Ascending aorta (tissue), 2 donors: ENCODE results near the gene C11orf54. TPM values are rescaled to one million over a fixed set of nuclear protein-coding genes. Genes with fewer than 3 reads are reported as not detected.

Experiments used
- DNase-seq, 2 donors: peaks; one replicate each; pipeline ENCODE4 v3.0.0-alpha.2; 2019; ENCODE audit warnings: low spot score in 2 of 2
- H3K27ac ChIP-seq, 2 donors: fragments of 200-600 bp; sonication (generic); one replicate each; pipeline ENCODE4 v1.5.1; 2016 to 2017; ENCODE audit warnings: mild to moderate bottlenecking in 1 of 2
- H3K27me3 ChIP-seq: fragments of 200-600 bp; sonication (generic); one replicate; pipeline ENCODE4 v1.5.1; 2017
- H3K36me3 ChIP-seq, 2 donors: fragments of 200-600 bp; sonication (generic); one replicate each; pipeline ENCODE4 v1.5.1; 2016
- H3K4me1 ChIP-seq, 2 donors: fragments of 200-600 bp; sonication (generic); one replicate each; pipeline ENCODE4 v1.5.1; 2016 to 2017; ENCODE audit warnings: mild to moderate bottlenecking in 1 of 2
- H3K4me3 ChIP-seq, 2 donors: fragments of 200-600 bp; sonication (generic); one replicate each; pipeline ENCODE4 v1.5.1; 2016 to 2017; ENCODE audit warnings: mild to moderate bottlenecking in 1 of 2
- H3K9me3 ChIP-seq, 2 donors: fragments of 200-600 bp; sonication (generic); one replicate each; pipeline ENCODE4 v1.5.1; 2016
- intact Hi-C: fragments of 100-400 bp; cut with DNase I; formaldehyde crosslinking; loops from one replicate; pipeline ENCODE4 v1.15.1; 2023
- total RNA-seq: library from RNA; depleted of rRNA; stranded (reverse); fragments of >200 nt; gene quantifications from one replicate; pipeline ENCODE4 v1.1.0, GENCODE V29; 2016
- TF ChIP-seq, protein P1 (sequence below), 3 experiments: fragments of 200-600 bp in 2 of 3; fragments of 450-650 bp in 1 of 3; sonication (generic) in 2 of 3; IDR thresholded peaks; one replicate each; pipeline ENCODE4 v1.5.1; 2016 to 2019; ENCODE audit warnings: antibody characterized with exemption in 3 of 3, mild to moderate bottlenecking in 1 of 3, moderate library complexity in 1 of 3

C11orf54 gene
- total RNA-seq, 1 donor from 2014 or later = 3.9 TPM

DNA sequence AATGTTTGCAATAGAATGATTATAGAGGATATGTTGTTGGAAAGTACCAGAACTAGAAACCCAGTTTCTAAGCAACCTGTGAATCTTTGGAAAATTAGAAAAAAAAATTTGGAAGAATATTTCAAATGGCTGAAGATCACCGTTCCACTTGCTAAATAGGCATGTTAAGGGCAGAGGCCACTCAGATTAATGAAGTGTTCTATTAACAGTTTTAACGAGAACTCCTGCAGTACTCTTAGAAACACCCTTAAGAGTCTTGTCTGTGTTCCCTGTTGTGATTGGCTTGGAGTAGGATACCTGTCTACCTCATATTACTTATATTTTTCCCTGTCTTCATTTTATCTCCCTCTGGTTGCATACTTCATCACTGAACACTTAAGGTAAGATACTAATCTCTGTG lies 4.6 kb downstream of the C11orf54 start:
- Histone ChIP-seq H3K27ac (peak overlapping the region; percentile 58 to 70), H3K4me1 (peaks cover 10% of the 10 kb centered on the region in 2 donors)
- intact Hi-C loops = loop anchor here (10.0 kb wide), 2 partner anchors 171 to 201 kb away; partner anchors contain the start of gene SMCO4

DNA sequence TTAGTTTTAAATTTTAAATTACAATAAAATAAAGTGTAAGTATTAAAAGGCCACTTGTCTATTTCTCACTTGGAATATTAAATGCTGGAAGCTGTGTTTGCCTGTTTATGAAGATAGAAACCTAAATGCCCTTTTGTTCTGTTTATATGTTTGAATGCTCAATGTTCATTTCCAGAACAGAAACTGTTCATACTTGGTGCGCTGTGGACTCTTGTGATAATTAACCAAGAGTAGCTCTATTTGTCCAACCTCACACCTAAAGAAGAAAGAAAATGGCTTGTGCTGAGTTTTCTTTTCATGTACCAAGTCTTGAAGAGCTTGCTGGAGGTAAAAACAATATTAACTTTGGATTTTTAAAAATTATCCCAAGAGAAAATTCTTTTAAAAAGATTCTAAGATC lies 5.7 kb downstream of the C11orf54 start:
- no peak overlapping the region for H3K27ac ChIP-seq
- H3K4me3 ChIP-seq = no peak overlapping the region
- DNase-seq = no peak
- H3K9me3 ChIP-seq = no peaks in the 10 kb centered on the region
- TF ChIP-seq, protein P1, sequence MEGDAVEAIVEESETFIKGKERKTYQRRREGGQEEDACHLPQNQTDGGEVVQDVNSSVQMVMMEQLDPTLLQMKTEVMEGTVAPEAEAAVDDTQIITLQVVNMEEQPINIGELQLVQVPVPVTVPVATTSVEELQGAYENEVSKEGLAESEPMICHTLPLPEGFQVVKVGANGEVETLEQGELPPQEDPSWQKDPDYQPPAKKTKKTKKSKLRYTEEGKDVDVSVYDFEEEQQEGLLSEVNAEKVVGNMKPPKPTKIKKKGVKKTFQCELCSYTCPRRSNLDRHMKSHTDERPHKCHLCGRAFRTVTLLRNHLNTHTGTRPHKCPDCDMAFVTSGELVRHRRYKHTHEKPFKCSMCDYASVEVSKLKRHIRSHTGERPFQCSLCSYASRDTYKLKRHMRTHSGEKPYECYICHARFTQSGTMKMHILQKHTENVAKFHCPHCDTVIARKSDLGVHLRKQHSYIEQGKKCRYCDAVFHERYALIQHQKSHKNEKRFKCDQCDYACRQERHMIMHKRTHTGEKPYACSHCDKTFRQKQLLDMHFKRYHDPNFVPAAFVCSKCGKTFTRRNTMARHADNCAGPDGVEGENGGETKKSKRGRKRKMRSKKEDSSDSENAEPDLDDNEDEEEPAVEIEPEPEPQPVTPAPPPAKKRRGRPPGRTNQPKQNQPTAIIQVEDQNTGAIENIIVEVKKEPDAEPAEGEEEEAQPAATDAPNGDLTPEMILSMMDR (IDR thresholded peaks at IDR 0.05) = no peak
- no peaks in the 10 kb centered on the region for H3K27me3 ChIP-seq
- H3K4me1 ChIP-seq = peaks cover 10% of the 10 kb centered on the region in 2 donors
- peaks cover 7 to 8% of the 10 kb centered on the region in 2 donors for H3K36me3 ChIP-seq
- intact Hi-C loops = loop anchor here (10.0 kb wide), 2 partner anchors 172 to 202 kb away; partner anchors contain the start of gene SMCO4

More for the DNA sequence above, 4.6 kb downstream of the C11orf54 start:
- Histone ChIP-seq H3K27me3 (no peaks in the 10 kb centered on the region), H3K4me3 (no peak overlapping the region), H3K36me3 (peaks cover 7 to 8% of the 10 kb centered on the region in 2 donors), H3K9me3 (no peaks in the 10 kb centered on the region)
- TF ChIP-seq, protein P1 (IDR thresholded peaks at IDR 0.05) = no peak
- no peak for DNase-seq

DNA sequence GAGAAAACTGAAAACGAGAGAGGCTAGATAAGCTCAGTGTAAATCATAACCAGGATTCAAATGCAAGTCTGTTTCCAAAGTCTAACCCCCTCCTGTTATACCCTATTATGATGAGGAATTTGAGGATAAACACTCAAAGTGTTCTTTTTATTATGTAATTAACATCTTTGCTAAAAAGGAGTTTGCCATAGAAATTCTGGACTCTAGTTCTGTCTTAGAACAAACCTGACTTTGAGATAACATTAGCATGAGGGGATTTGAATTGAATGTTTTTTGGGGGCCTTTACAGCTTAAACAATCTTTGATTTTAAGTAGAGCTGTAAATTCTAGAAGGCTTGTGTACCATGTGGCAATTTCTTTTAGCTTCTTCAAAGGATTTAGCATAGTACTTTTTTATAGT lies 9.5 kb downstream of the C11orf54 start:
- H3K27me3 ChIP-seq = no peaks in the 10 kb centered on the region

DNA sequence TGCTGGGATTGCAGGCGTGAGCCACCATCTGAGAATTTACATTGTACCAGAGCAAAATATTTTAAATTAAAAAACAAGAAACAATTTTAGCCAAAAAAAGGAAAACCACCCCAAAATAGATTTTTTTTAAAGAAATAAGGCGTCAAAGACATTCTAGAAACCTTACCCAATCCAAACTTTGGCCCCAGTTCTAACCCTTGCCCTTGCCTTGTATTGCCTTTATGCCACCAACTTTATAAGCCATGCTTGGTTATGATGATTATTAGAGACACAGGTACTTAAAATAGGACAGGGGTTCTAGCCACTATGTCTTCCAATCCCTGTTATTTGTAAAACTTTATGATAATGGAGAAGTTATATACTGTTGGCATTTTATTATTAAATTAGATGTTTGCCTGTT lies 11.8 kb downstream of the C11orf54 start:
- TF ChIP-seq, protein P1 (IDR thresholded peaks at IDR 0.05) = no peak
- peaks cover 31 to 39% of the 10 kb centered on the region in 2 donors for H3K36me3 ChIP-seq
- DNase-seq = no peak
- H3K4me1 ChIP-seq = no peaks in the 10 kb centered on the region
- no peaks in the 10 kb centered on the region for H3K9me3 ChIP-seq
- intact Hi-C loops = no loop called here
- no peak overlapping the region for H3K27ac ChIP-seq
- no peaks in the 10 kb centered on the region for H3K27me3 ChIP-seq
- no peak overlapping the region for H3K4me3 ChIP-seq

More for the DNA sequence above, 9.5 kb downstream of the C11orf54 start:
- Histone ChIP-seq H3K27ac (no peak overlapping the region), H3K4me1 (no peaks in the 10 kb centered on the region), H3K36me3 (peaks cover 16 to 19% of the 10 kb centered on the region in 2 donors), H3K9me3 (no peaks in the 10 kb centered on the region), H3K4me3 (no peak overlapping the region)
- intact Hi-C loops = no loop called here
- TF ChIP-seq, protein P1 (IDR thresholded peaks at IDR 0.05) = no peak
- DNase-seq = no peak

DNA sequence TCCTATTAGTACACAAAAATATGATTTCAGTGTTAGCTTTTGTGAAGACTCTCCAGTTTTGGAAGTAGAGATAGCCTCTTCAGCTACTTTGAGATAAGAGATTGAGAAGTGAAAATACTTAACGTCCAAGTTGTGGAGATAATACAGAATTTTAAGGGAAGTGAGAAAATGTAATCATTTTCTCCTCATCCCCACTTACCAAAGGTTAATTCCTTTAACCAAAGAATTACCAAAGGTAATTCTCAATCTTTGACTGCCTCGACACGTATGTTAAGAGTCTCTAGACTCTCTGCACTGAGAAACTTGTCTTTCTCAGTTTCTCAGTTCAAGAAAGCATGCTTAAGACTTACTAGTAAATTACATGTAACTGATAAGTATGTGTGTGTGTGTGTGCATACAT lies 15.3 kb downstream of the C11orf54 start:
- Histone ChIP-seq H3K4me1 (no peaks in the 10 kb centered on the region), H3K27me3 (no peaks in the 10 kb centered on the region), H3K9me3 (no peaks in the 10 kb centered on the region), H3K4me3 (no peak overlapping the region), H3K27ac (no peak overlapping the region), H3K36me3 (peaks cover 54 to 72% of the 10 kb centered on the region in 2 donors)
- TF ChIP-seq, protein P1 (IDR thresholded peaks at IDR 0.05) = no peak
- intact Hi-C loops = no loop called here
- DNase-seq = no peak

DNA sequence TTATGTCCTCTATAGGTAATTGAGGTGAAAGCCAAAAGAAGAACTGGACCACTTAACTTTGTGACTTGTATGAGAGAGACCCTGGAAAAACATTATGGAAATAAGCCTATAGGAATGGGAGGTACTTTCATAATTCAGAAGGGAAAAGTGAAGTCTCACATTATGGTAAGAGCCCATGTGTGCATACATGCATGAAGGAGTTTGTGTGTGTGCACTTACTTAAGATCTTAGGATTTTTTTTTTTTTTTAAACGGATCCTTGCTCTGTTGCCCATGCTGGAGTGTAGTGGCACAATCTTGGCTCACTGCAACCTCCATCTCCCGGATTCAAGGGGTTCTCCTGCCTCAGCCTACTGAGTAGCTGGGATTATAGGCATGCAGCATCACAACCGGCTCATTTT lies 15.8 kb downstream of the C11orf54 start:
- no peaks in the 10 kb centered on the region for H3K4me1 ChIP-seq
- H3K27me3 ChIP-seq = no peaks in the 10 kb centered on the region
- H3K9me3 ChIP-seq = no peaks in the 10 kb centered on the region
- H3K27ac ChIP-seq = no peak overlapping the region
- TF ChIP-seq, protein P1 (IDR thresholded peaks at IDR 0.05) = no peak
- no peak for DNase-seq
- intact Hi-C loops = no loop called here
- H3K4me3 ChIP-seq = no peak overlapping the region
- peaks cover 56 to 73% of the 10 kb centered on the region in 2 donors for H3K36me3 ChIP-seq
